ENCODE measurements around the gene ZNF385A.
"Not testable (repeated sequence)": the region's sequence is repeated elsewhere in the genome, so short reads cannot be mapped to it uniquely, and the experiment has no call there.

ZNF385A gene

GRCh38 chr12:54372113-54372806, 12.3 kb downstream of the ZNF385A start:
- DNase-seq, result no peak

- no peak for DNase-seq
These were observed 13.0 kb downstream of the ZNF385A start for GRCh38 chr12:54371328-54372112.

- no peak for DNase-seq
These were observed 14.3 kb downstream of the ZNF385A start for GRCh38 chr12:54370171-54370730.

GRCh38 chr12:54369597-54370131, 14.9 kb downstream of the ZNF385A start:
- no peak for DNase-seq

- peak; percentile 91 for DNase-seq
These were observed 15.6 kb downstream of the ZNF385A start for GRCh38 chr12:54368709-54369596.

- DNase-seq, result no peak
These were observed 16.4 kb downstream of the ZNF385A start for GRCh38 chr12:54368025-54368708.

GRCh38 chr12:54364413-54364812, 20.1 kb downstream of the ZNF385A start, which contains the start of gene GPR84:
TSS of gene GPR84 (minus strand) at chr12:54364486. CDS start at chr12:54363851, 635 bp downstream.
- no peak for DNase-seq

GRCh38 chr12:54363618-54364017, 20.9 kb downstream of the ZNF385A start:
- no peak for DNase-seq

- no peak for DNase-seq
These were observed 21.5 kb downstream of the ZNF385A start for GRCh38 chr12:54363047-54363446.

- DNase-seq, result peak; percentile 63
These were observed 23.6 kb downstream of the ZNF385A start for GRCh38 chr12:54360717-54361456.

GRCh38 chr12:54359762-54360351, 24.7 kb downstream of the ZNF385A start:
- no peak for DNase-seq

- DNase-seq, result peak; percentile 92
These were observed 25.4 kb downstream of the ZNF385A start for GRCh38 chr12:54358945-54359761.

- peak; percentile 47 for DNase-seq
These were observed 26.2 kb downstream of the ZNF385A start for GRCh38 chr12:54358191-54358944.

- no peak for DNase-seq
These were observed 26.9 kb downstream of the ZNF385A start for GRCh38 chr12:54357506-54358190.

- DNase-seq, result no peak
These were observed 27.6 kb downstream of the ZNF385A start for GRCh38 chr12:54356951-54357356.

GRCh38 chr12:54356228-54356627, 28.3 kb downstream of the ZNF385A start:
- no peak for DNase-seq

GRCh38 chr12:54355104-54355815, 29.3 kb downstream of the ZNF385A start:
- no peak for DNase-seq

GRCh38 chr12:54354271-54354670, 30.3 kb downstream of the ZNF385A start:
- DNase-seq, result not testable (repeated sequence)
